ENCODE data around the gene BPIFA2.
"Not testable (repeated sequence)": the region's sequence is repeated elsewhere in the genome, so short reads cannot be mapped to it uniquely, and the experiment has no call there.

The BPIFA2 gene, protein sequence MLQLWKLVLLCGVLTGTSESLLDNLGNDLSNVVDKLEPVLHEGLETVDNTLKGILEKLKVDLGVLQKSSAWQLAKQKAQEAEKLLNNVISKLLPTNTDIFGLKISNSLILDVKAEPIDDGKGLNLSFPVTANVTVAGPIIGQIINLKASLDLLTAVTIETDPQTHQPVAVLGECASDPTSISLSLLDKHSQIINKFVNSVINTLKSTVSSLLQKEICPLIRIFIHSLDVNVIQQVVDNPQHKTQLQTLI

GRCh38 chr20:33167859-33168258 lies at the start of gene BPIFA2:
BPIFA2 (plus strand) TSS chr20:33168159; CDS start chr20:33169146, 987 bp downstream.
- no peak for DNase-seq

DNA sequence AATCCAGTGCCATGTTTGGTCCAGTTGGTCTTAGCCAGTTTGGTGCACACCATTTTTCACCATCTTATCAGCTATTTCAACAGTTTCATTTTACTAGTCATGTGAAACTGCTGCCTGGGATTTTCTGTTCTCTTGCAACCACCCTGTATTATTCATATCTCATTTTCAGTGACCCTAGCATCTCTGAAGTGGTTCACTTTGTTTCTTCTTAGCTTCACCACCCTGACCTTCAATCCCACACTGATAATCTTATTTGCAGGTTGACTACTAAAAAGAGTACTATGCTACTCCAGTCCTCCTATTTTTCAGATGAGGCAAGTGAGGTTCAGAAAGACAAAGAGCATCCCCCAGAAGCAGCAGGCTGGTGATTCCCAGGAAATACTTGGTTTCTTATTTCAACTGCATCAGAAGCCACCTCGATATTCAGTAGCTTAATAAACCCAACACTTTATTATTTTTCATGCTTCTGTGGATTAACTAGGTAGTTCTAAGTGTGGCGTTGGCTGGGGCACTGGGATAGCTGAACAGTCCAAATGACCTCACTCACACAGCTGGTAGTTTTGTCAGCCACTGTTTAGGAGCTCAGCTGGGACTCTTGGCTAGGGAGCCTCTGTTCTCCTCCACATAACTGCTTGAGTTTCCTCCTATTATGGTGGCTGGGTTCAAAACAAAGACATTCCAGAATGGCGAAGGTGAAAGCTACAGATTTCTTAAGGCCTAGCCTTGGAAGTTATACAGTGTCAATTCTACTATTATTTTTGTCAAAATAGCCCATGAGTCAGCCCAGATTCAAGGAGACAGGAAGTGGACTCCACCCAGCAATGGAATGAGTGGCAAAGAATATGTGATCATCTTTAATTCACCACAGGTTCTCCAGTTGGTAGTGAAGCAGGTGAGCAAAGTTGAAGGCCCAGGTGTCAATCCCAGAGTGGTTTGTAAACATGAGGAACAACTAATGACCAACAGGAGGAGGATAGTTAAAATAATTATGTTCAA lies 47.9 kb upstream of the BPIFA2 start:
- DNase-seq, result no peak

DNA sequence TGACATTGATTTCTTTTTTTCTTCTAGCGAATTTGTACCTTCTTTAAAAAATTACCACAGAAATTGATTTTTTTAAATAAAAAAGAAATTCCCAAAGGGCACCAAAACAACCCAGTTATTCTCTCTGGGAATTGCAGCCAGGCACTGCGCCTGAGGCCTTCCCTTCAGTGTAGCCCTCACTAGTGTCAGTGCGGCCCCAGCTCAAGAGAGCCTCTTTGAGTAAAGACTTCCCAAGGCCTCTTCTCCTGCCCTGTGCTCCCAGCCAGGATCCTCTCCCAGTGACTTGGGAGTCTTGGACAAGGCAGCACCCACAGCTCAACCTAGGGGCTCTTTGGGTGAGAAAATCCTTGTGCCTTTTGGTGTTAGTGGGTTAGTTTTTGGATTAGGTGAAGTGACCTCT lies 47.0 kb upstream of the BPIFA2 start:
- DNase-seq, result no peak

- not testable (repeated sequence) for DNase-seq
Measured at GRCh38 chr20:33122297-33122696, 45.7 kb upstream of the BPIFA2 start.

- DNase-seq, result no peak
Measured at GRCh38 chr20:33124261-33124660, 43.7 kb upstream of the BPIFA2 start.

DNA sequence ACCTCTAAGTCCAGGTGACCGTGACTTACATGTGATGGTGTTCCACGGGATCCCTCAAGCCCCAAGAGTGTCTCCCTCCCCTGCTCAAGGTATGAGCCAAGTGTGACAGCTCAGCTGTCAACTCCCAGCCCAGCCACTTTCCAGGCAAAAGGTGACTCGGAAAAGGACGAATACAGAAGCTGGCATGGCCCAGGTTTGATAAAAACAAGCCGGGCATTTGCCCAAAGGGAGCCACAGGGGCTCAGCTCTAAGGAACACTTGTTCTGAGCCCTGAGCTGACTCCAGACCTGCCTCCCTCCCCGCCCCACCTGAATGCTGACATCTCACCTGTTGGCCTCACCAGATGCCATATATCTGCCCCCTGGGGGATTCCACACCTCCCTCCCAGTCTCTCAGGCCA lies 43.0 kb upstream of the BPIFA2 start:
- no peak for DNase-seq

- no peak for DNase-seq
Measured at GRCh38 chr20:33125983-33126382, 42.0 kb upstream of the BPIFA2 start.

DNA sequence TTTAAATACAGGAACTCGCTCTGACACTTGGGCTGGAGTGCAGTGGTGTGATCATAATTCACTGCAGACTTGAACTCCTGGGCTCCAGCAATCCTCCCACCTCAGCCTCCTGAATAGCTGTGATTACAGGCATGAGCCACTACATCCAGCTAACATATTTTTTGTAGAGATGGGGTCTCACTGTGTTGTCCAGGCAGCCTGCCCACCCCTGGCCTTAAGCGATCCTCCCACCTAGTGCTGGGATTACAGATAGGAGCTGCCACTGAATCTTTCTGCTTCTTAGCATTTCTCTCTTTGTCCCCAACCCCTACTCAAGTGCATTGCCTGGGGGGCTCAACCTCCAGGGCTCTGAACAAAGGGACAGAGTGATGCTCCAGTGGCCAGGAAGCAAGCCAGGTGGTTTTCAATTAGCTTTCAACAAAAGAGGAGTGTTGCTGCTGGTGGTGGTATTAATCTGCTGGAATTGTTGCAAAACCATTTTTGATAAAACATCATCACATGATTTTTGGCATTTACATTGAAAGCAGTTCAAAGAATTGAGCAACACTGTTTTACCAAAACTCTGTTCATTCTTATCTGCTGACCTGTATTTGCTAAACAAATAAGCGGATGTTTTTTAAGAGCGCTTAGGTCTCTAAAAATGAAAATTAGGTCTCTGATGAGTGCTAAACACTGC lies 40.4 kb upstream of the BPIFA2 start:
- no peak for DNase-seq

DNA sequence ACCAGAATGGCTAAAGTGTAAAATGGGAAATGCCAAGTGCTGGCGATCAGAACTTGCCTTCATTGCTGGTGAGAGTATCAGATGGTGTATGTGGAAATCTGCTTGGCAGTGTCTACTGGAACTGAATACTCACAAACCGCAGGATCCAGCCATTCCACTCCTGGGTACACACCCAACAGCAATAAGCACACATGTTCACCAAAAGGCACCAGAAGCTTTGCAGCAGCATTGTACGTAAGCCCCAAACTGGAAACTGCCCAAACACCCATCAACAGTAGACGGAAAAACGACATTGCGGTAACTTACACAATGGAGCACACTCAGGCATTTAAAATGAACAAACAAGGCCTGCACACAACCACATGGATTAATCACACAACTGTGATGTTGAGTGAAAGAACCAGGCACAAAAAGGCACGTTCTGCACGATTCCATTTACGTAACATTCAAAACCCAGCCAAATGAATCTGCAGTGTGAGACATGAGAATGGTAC lies 37.3 kb upstream of the BPIFA2 start:
- DNase-seq, result no peak

DNA sequence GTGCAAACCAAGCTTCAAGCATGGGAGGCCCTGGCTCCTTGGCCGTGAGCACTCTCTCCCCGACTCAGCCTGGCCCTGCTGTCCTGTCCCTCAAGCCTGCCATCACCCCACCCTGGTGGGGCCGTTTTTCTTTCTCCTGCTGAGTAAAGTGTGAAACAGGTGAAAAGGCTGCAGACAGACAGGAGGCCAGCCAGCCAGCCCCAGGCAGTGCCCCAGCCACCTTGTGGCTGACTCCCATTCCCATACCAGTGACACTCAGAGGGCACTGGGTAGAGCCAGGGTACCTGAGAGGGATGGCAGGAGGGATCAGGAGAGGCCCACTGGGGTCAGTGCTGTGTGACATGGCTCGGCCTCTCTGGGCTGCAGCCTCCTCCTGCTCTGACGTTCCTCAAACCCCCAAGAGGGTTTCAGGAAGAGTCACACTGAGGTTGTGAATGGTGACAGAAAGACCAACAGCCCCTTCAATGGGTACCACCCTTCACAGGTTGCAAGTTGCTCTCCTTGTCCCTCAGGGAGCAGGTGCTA lies 35.9 kb upstream of the BPIFA2 start:
- no peak for DNase-seq

DNA sequence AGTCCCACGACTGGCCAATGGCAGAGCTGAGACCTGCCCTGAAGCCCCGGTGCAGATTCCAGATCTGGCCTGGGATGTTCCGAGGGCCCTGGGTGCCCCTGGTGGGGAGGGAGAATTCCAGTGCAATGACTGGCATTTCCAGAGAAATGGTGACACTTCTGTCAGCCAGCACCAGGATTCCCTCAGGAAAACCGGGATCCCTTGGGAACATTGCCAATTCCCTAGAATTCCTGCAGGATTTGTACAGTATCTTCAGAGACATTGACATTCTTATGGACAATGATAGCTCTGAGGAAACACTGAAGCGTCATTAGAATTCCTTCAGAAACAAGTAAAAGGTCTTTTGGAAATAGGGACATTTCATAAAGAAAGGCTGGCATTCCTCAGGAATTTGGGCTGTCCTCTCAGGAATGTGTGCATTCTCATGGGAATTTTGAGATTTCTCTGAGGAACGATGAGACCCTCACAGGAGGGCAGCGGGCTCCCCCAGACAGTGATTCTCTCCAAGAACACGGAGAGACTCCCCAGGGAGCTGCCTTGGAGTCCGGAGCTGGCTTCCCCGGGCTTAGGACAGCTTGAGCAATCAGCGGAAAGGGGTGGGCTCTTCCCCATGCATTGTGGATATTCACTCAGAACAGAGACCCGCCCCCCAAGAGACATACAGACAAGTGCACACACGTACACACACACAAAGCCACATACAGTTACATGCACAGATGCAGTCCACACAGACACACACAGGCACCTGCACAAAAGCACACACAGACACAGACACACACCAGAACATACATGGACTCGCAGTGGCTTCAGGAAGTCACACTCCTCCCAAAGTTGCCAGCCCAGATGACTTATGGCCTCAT lies 35.2 kb upstream of the BPIFA2 start:
- DNase-seq, result no peak

DNA sequence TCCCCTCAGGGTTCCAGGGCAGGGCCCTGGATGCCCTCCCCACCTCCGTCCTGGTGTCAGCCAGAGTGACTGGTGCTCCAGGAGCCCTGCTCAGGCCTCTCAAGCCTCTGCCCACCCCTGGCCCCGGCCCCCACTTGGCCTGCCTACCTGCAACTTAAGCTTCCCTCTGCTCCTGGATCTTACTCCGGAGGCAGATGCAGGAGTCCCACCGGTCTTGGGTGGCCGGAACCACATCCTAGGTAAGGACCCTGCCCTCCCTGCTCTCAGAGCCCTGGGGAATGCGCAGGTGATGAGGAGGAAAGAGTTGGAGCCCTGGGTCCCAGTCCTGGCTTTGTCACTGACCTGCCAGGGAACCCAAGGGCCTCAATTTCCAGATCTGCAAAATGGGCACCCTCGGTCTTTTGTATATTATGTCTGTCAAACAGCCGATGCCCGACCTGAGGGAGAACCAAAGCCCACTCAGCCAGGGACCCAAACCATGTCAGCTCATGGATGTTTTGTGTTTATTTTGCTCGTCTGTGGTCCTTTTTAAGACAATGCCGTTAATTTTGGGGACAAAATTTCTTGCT lies 34.5 kb upstream of the BPIFA2 start:
- no peak for DNase-seq

GRCh38 chr20:33137195-33137594 lies 30.8 kb upstream of the BPIFA2 start:
- no peak for DNase-seq

DNA sequence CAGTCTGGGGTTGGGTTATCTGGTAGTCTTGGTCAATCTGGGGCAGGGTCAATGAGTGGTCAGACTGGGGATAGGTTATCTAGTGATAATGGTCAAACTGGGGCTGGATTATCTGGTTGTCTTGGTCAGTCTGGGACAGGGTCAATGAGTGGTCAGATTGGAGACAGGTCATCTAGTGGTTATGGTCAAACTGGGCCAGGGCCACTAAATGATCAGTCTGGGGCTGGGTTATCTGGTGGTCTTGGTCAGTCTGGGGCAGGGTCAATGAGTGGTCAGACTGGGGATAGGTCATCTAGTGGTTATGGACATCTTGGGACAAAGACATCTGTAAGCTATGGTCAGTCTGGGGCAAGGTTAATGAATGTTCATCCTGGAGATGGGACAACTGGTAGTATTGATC lies 28.5 kb upstream of the BPIFA2 start:
- DNase-seq, result no peak

- no peak for DNase-seq
Measured at GRCh38 chr20:33145521-33145920, 22.4 kb upstream of the BPIFA2 start.

- no peak for DNase-seq
Measured at GRCh38 chr20:33147299-33147698, 20.7 kb upstream of the BPIFA2 start.

- DNase-seq, result no peak
Measured at GRCh38 chr20:33148040-33148439, 19.9 kb upstream of the BPIFA2 start.

DNA sequence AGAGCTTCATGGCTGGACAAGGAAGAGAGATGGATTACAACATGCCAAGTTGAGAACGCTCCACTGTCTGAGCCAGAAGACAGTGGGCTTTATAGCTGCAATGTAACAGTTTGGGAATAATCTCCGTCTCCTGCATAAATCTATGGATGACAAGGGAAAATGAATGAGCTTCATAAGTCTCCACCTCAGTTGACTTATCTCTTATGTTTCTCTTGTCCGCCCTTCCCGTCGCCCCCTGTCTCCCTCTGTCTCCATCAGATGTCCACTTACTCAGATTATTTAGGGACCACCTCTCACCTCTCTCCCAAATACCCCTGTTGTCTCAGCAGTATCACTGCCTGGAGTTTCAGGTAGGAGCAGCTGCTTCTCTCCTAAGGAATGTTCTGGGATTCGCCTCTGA lies 13.7 kb upstream of the BPIFA2 start:
- DNase-seq, result no peak

DNA sequence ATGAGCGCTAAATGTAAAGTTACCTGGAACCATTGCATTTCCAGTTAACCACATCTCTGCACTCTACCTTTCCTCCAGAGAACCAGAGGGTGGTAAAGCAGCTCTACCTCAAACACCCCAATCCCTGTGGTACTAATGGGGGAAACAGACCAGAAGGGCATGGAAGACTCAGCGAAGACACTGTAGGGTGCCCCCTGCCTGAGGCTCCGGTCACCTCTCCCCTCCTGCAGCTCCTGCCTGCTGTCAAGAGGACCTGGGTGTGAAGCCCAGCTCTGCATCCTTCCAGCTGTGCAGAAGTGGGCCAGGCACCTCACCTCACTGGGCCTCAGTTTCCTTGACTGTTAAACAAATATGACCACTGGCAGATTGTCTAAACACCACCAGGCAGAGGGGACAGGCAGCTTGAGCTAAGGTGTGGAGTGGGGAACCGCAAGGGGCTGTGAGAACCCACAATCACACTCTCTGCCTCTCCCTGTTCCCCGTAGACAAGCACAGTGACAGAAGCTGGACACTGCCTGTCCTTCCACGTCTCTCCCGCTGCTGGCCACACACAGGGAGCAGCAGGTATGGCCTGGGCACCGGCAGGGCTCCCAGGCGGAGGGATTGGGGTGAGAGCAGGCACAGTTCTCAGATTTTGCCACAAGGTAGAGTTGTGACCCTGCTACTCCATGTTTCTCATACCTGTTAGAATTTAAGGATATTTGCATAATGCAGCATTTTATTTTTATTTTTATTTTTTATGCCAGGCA lies 9.1 kb upstream of the BPIFA2 start:
- no peak for DNase-seq

DNA sequence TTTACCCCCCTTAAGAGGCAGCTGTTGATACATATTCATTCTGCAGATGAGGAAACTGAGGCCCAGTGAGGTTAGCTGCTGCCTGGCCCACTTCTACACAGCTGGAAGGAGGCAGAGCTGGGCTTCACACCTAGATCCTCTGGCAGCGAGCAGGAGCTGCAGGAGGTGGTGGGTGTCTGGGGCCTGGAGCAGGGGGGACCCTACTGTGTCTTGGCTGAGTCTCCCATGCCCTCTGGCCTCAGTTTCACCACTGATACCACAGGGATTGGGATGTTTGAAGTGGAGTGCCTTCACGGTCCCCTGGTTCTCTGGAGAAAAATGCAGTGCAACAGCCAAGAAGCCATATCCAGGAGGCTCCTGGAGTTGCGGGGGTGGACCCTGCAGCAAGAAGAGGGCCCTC lies 8.2 kb upstream of the BPIFA2 start:
- DNase-seq, result no peak

DNA sequence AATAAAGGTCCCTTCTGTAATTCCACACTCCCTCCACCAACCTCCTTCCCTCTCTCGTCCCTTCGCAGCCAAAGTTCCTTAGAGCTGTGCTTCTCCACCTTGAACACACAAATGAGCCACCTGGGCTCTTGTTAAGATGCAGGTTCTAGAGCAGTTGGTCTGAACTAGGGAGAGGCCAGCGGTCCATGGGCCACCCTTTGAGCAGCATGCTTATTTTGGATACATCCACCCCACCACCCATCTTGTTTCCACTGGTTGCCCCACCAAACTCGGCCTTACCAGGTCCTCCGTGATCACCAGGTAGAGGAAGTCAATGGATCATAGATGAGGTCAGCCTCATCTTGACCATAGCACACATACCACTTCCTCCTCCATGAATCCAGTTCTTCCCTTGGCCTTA lies 7.3 kb upstream of the BPIFA2 start:
- no peak for DNase-seq

All from stimulated activated CD4-positive, alpha-beta T cell treated with anti-CD3 and anti-CD28 coated beads, Interleukin-12 subunit alpha, Interleukin-12 subunit beta, amount 100 ng/mL, for 4 hours (primary cell).